ENCODE measurements around the gene UNC5C. TPM values are rescaled to one million over a fixed set of nuclear protein-coding genes. Genes with fewer than 3 reads are reported as not detected.
A peak's percentile ranks its signal among the peaks of the same experiment; 100 is the strongest.
"Not testable (repeated sequence)": the region's sequence is repeated elsewhere in the genome, so short reads cannot be mapped to it uniquely, and the experiment has no call there.

Gene UNC5C
- total RNA-seq, 1 donor from 2014 or later = 76.7 TPM

DNA sequence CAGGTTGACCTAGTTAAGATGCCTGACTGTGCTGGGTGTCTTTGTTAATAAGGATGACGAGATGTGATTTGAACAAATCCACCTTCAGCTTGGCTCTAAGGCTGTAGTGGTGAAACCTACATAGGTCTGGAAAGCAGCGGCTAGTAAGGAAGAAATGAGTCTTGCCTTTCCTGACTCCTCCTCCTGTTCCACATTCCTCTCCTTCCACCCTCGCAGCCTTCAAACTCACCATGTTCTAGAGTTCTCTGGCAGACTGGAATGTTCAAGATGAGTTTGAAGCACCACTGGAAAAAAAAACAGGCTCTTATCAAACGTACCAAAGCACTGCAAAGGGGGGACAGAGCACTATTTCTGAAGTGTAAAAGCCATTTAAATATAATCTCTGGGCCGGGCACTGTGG is 395.6 kb downstream of the UNC5C start:
- DNase-seq (ENCODE audit: low spot score in 2 of 2, unreplicated experiment in 2 of 2) = no peak
- no peak overlapping the region for H3K27ac Mint-ChIP-seq
- no peaks in the 10 kb centered on the region for H3K27me3 Mint-ChIP-seq (ENCODE audit: low read depth)
- peaks cover 21% of the 10 kb centered on the region for H3K4me1 Mint-ChIP-seq
- no peaks in the 10 kb centered on the region for H3K36me3 Mint-ChIP-seq
- no peaks in the 10 kb centered on the region for H3K9me3 Mint-ChIP-seq
- no peak overlapping the region for H3K4me3 Mint-ChIP-seq
- TF ChIP-seq, protein P1, sequence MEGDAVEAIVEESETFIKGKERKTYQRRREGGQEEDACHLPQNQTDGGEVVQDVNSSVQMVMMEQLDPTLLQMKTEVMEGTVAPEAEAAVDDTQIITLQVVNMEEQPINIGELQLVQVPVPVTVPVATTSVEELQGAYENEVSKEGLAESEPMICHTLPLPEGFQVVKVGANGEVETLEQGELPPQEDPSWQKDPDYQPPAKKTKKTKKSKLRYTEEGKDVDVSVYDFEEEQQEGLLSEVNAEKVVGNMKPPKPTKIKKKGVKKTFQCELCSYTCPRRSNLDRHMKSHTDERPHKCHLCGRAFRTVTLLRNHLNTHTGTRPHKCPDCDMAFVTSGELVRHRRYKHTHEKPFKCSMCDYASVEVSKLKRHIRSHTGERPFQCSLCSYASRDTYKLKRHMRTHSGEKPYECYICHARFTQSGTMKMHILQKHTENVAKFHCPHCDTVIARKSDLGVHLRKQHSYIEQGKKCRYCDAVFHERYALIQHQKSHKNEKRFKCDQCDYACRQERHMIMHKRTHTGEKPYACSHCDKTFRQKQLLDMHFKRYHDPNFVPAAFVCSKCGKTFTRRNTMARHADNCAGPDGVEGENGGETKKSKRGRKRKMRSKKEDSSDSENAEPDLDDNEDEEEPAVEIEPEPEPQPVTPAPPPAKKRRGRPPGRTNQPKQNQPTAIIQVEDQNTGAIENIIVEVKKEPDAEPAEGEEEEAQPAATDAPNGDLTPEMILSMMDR (IDR thresholded peaks at IDR 0.05; ENCODE audit: unreplicated experiment) = no peak

DNA sequence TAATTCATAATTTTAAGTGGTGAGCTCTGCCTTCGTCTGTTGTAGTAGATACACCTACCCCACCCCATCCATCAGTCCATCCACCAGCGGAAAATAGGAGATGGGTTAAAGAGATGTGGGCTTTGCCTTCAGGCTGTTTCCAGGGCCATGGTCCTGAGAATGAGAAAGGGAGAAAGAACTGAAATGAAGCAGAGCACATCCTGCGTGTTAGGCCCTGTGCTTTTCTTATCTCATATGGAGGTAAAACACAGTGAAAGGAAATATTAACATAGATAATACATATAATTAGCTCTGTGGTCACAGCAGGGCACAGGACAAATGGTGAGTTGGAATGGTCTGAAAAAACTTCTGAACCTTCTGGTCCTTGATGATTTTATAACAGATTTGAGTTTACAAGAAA is 397.5 kb downstream of the UNC5C start:
- DNase-seq (ENCODE audit: low spot score in 2 of 2, unreplicated experiment in 2 of 2) = no peak
- H3K27ac Mint-ChIP-seq = no peak overlapping the region
- H3K9me3 Mint-ChIP-seq = no peaks in the 10 kb centered on the region
- peaks cover 14% of the 10 kb centered on the region for H3K4me1 Mint-ChIP-seq
- H3K27me3 Mint-ChIP-seq (ENCODE audit: low read depth) = no peaks in the 10 kb centered on the region
- no peaks in the 10 kb centered on the region for H3K36me3 Mint-ChIP-seq
- TF ChIP-seq, protein P1 (IDR thresholded peaks at IDR 0.05; ENCODE audit: unreplicated experiment) = no peak
- no peak overlapping the region for H3K4me3 Mint-ChIP-seq

- DNase-seq (ENCODE audit: low spot score in 2 of 2, unreplicated experiment in 2 of 2) = no peak
- peaks cover 6% of the 10 kb centered on the region for H3K4me1 Mint-ChIP-seq
- H3K9me3 Mint-ChIP-seq = peaks cover 17% of the 10 kb centered on the region
- no peak overlapping the region for H3K4me3 Mint-ChIP-seq
- no peaks in the 10 kb centered on the region for H3K27me3 Mint-ChIP-seq (ENCODE audit: low read depth)
- H3K36me3 Mint-ChIP-seq = peaks cover 15% of the 10 kb centered on the region
- no peak overlapping the region for H3K27ac Mint-ChIP-seq
- TF ChIP-seq, protein P1 (IDR thresholded peaks at IDR 0.05; ENCODE audit: unreplicated experiment) = no peak
These were observed 405.8 kb downstream of the UNC5C start for GRCh38 chr4:95142932-95143331.

DNA sequence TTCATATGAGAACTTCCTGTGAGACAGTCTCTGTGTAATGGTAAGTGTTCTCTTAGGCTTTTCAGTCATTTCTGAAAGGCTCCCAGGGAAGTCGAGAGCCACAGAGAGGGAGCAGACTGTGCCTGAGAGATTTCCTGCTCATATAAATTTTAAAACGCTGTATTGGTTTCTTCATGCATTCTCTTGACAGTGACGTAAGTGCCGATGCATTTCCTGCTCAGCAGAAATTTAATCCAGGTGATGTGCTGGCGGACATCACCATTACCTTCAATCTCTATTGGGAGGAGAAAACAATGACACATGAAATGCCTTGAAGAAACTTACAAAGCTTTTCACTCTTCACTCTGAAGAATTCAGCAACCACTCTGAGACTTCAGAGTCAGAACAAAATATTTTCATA is 407.4 kb downstream of the UNC5C start:
- Mint-ChIP-seq H3K4me3 (no peak overlapping the region), H3K9me3 (peaks cover 28% of the 10 kb centered on the region), H3K4me1 (peaks cover 6% of the 10 kb centered on the region), H3K27me3 (ENCODE audit: low read depth) (no peaks in the 10 kb centered on the region), H3K27ac (no peak overlapping the region), H3K36me3 (peaks cover 15% of the 10 kb centered on the region)
- no peak for DNase-seq (ENCODE audit: low spot score in 2 of 2, unreplicated experiment in 2 of 2)
- TF ChIP-seq, protein P1 (IDR thresholded peaks at IDR 0.05; ENCODE audit: unreplicated experiment) = no peak

- H3K4me3 Mint-ChIP-seq; DNase-seq (ENCODE audit: low spot score in 2 of 2, unreplicated experiment in 2 of 2); H3K27me3 Mint-ChIP-seq (ENCODE audit: low read depth); H3K4me1 Mint-ChIP-seq; H3K27ac Mint-ChIP-seq: not testable (repeated sequence)
- peaks cover 17% of the 10 kb centered on the region for H3K36me3 Mint-ChIP-seq
- H3K9me3 Mint-ChIP-seq = peaks cover 32% of the 10 kb centered on the region
These were observed 409.3 kb downstream of the UNC5C start for GRCh38 chr4:95139424-95139823.

- H3K4me1 Mint-ChIP-seq; H3K27me3 Mint-ChIP-seq (ENCODE audit: low read depth); H3K27ac Mint-ChIP-seq; H3K4me3 Mint-ChIP-seq; DNase-seq (ENCODE audit: low spot score in 2 of 2, unreplicated experiment in 2 of 2); H3K36me3 Mint-ChIP-seq: not testable (repeated sequence)
- peaks cover 23% of the 10 kb centered on the region for H3K9me3 Mint-ChIP-seq
These were observed 414.8 kb downstream of the UNC5C start for GRCh38 chr4:95134016-95134415.

GRCh38 chr4:95129821-95130311 is 418.9 kb downstream of the UNC5C start:
- Mint-ChIP-seq H3K9me3 (no peaks in the 10 kb centered on the region), H3K4me1 (peaks cover 12% of the 10 kb centered on the region), H3K27me3 (ENCODE audit: low read depth) (no peaks in the 10 kb centered on the region), H3K4me3 (no peak overlapping the region), H3K27ac (peak overlapping the region; percentile 60), H3K36me3 (no peaks in the 10 kb centered on the region)
- DNase-seq (ENCODE audit: low spot score in 2 of 2, unreplicated experiment in 2 of 2) = no peak
- TF ChIP-seq, protein P1 (IDR thresholded peaks at IDR 0.05; ENCODE audit: unreplicated experiment) = no peak
